Measurements from ENCODE around the gene MYBPHL.
A peak's percentile ranks its signal among the peaks of the same experiment; 100 is the strongest.
"Not testable (repeated sequence)": the region's sequence is repeated elsewhere in the genome, so short reads cannot be mapped to it uniquely, and the experiment has no call there.

Gene MYBPHL

GRCh38 chr1:109305991-109306390, 820 bp downstream of the MYBPHL start:
- not testable (repeated sequence) for DNase-seq (ENCODE audit: low read depth)

GRCh38 chr1:109304226-109304920, 2.4 kb downstream of the MYBPHL start:
- DNase-seq (ENCODE audit: low read depth), result no peak

- no peak for DNase-seq (ENCODE audit: low read depth)
Measured at GRCh38 chr1:109301874-109302273, 4.9 kb downstream of the MYBPHL start.

- peak; percentile 57 for DNase-seq (ENCODE audit: low read depth)
Measured at GRCh38 chr1:109300650-109301151, 6.1 kb downstream of the MYBPHL start.

- DNase-seq (ENCODE audit: low read depth), result peak; percentile 51
Measured at GRCh38 chr1:109299558-109300343, 7.1 kb downstream of the MYBPHL start.

GRCh38 chr1:109298666-109299557, 7.9 kb downstream of the MYBPHL start:
- DNase-seq (ENCODE audit: low read depth), result peak; percentile 96

- no peak for DNase-seq (ENCODE audit: low read depth)
Measured at GRCh38 chr1:109296782-109297181, 10.0 kb downstream of the MYBPHL start.

GRCh38 chr1:109295712-109296415, 10.9 kb downstream of the MYBPHL start:
- DNase-seq (ENCODE audit: low read depth), result no peak

GRCh38 chr1:109294481-109294880, 12.3 kb downstream of the MYBPHL start:
- no peak for DNase-seq (ENCODE audit: low read depth)

- DNase-seq (ENCODE audit: low read depth), result no peak
Measured at GRCh38 chr1:109293026-109293425, 13.8 kb downstream of the MYBPHL start.

GRCh38 chr1:109292364-109292763, 14.4 kb downstream of the MYBPHL start:
- DNase-seq (ENCODE audit: low read depth), result no peak

- no peak for DNase-seq (ENCODE audit: low read depth)
Measured at GRCh38 chr1:109290998-109291397, 15.8 kb downstream of the MYBPHL start.

- no peak for DNase-seq (ENCODE audit: low read depth)
Measured at GRCh38 chr1:109290137-109290536, 16.7 kb downstream of the MYBPHL start.

- not testable (repeated sequence) for DNase-seq (ENCODE audit: low read depth)
Measured at GRCh38 chr1:109286762-109287161, 20.0 kb downstream of the MYBPHL start.

- DNase-seq (ENCODE audit: low read depth), result no peak
Measured at GRCh38 chr1:109283748-109284600, 22.8 kb downstream of the MYBPHL start.

GRCh38 chr1:109282952-109283747, 23.7 kb downstream of the MYBPHL start, which contains the start of gene PSRC1:
PSRC1 (minus strand) TSS chr1:109283145.
- peak; percentile 94 for DNase-seq (ENCODE audit: low read depth)

- DNase-seq (ENCODE audit: low read depth), result no peak
Measured at GRCh38 chr1:109282497-109282951, 24.3 kb downstream of the MYBPHL start.

GRCh38 chr1:109281680-109282496, 24.9 kb downstream of the MYBPHL start:
- DNase-seq (ENCODE audit: low read depth), result no peak

GRCh38 chr1:109280862-109281261, 25.9 kb downstream of the MYBPHL start:
- peak; percentile 38 for DNase-seq (ENCODE audit: low read depth)
